HG02678 (cell line): ENCODE results near the gene EVC2.

Experiments used
- ATAC-seq: cut with Tn5 transposase; IDR thresholded peaks from one replicate; pipeline ENCODE4 v1.9.1; 2021; ENCODE audit warnings: mild to moderate bottlenecking, moderate library complexity; ENCODE audit not compliant: unreplicated experiment

Gene EVC2

DNA sequence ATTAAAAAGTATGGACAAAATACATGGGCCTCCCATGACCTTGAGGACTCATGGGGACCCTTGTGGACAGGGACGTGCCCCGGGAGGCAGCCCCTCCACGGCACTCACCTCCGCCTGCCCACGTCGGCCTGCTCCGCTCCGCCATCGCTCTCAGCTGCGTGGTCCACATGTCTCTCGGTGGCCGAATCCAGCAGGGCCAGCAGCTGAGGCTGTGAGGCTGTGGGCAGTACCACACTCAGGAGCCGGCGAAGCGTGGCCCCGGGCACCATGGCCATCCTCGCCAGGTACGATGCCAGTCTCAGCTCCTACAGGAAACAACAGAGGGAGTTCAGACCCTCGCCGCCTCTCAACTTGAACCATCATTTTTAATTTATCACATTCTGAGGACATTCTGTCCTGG, 140.0 kb downstream of the EVC2 start:
- ATAC-seq, result no peak

DNA sequence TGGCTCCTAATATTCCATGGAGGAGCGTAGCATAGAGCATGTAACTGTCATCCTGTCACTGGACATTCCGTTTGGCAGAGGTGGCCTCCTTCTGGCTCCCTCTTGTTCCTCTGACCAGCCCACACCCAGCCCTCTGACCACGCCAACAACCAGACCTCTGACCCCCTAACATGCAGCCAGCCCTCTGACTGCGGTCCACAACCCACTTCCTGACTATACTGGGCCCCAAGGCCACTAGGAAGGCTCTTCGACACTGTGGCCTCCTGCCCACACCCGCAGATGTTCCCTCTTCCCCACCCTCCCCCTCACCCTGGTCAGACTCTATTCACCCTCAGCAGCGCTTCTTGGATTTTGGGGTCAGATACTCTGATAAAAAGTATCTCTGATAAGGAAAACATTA, 141.4 kb downstream of the EVC2 start:
- ATAC-seq, result no peak

GRCh38 chr4:5566526-5566925, 141.8 kb downstream of the EVC2 start:
- ATAC-seq, result no peak

DNA sequence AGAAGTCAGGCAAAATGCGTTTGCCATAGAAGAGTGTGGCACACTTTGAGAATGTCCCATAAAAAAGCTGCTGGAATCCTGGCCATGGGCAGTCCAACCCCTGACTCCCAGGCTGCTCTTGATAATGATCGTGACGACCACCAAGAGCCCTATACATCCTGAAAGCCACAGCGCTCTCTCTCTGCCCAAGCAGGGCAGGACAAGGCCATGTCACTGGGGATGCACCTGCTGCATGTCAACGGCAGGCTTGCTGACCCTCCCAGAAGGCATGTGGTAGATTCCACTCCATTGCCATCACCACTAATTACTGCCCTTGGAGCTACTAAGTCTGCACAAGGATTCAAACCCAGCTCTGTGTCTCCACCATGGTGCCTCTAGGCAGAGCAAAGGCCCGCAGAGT, 144.5 kb downstream of the EVC2 start:
- ATAC-seq, result no peak

DNA sequence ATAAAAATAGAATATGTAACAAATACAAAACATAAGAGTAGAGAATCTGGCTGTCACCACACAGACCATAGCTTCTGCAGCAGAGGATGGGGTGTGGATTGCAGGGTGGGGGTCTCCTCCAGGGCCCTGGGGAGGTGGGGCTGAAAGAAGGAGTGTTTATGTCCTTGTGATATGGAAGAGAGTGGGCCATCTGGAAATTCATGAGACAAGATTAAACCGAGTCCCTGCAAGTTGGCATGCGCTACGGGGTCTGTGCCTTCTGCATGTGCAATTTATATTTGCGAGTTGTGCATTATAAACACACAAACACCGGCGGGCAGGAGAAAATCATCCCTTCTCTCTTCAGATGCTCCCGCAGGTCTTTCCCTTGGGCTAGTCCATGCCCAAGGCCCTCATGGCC, 145.9 kb downstream of the EVC2 start:
- no peak for ATAC-seq

- ATAC-seq, result no peak
Observed at GRCh38 chr4:5561286-5561685, 147.1 kb downstream of the EVC2 start.

GRCh38 chr4:5558502-5558901, 149.9 kb downstream of the EVC2 start:
- no peak for ATAC-seq

- no peak for ATAC-seq
Observed at GRCh38 chr4:5554376-5554775, 154.0 kb downstream of the EVC2 start.

GRCh38 chr4:5553801-5554200, 154.6 kb downstream of the EVC2 start:
- ATAC-seq, result no peak

- ATAC-seq, result no peak
Observed at GRCh38 chr4:5552451-5552850, 155.9 kb downstream of the EVC2 start.

- ATAC-seq, result no peak
Observed at GRCh38 chr4:5547651-5548249, 160.6 kb downstream of the EVC2 start.

DNA sequence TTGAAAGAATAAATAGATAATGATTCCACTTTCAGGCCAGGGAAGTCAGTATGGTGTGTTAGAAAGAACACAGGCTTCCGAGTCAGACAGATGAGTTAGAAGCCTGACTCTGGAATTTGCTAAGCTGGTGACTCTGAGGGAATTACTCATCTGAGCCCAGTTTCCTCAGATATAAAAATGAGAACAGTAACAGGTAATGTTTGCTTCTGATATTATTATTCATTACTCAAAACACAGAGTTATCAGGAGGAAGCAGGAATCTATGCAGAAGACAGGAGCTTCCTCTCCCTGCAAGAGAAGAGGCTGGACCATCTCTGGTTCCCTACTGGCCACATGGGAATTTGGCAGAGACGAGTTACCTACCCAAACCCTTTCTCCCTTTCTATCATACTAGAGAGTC, 163.1 kb downstream of the EVC2 start:
- ATAC-seq, result no peak

DNA sequence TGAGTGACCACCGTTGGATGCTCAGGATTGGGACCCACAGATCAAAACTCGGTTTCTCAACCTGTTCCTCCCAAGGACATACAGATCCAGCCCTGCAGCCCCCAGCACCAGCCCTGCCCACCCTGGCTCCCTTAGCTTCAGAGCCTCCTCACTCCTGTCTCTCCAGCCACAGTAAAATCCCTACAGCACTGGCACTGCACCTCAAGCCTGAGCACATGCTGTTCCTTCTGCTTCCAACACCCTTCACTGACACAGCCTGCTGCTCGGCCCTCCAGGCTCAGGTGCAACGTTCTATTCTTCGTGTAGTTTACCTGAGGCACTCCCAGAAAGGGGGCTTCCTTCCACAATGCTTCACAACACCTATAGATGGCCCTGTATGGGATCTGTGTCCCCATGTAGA, 163.6 kb downstream of the EVC2 start:
- no peak for ATAC-seq

DNA sequence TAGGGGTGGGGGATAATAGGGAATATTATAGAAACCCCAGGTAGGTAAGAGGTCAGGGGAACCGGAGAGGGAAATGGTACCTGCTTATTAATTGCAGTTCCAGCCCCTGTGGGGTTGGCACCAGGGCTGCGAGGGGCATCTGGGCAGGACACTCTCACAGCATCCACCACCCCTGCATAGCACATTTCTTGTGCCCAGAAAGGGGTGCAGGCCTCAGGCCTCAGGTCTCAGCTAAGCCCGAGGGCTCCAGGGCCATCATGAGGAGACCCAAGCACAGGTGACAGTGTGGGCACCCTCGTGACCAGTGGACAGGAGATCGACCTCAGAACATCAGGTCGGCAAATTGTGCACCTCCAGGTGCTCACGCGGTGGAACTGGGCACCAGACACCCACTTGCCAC, 164.7 kb downstream of the EVC2 start:
- no peak for ATAC-seq

DNA sequence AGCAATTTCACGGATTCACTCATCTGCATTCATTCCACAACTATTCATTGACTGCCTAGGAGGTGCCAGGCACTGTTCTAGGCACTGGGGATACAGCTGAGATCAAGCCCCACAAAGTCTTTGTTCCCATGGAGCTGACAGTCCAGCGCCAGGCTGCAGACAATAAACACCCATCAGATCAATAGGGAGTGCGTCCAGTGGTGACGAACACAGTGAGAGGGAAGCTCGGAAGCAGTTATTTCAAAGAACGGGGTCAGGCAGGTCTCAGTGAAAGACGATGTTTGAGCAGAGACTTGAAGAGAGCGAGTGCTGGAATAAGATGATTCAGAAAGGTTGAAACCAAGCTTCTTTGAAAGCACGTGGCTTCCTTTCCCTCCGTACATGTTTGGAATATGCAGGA, 167.2 kb downstream of the EVC2 start:
- no peak for ATAC-seq

DNA sequence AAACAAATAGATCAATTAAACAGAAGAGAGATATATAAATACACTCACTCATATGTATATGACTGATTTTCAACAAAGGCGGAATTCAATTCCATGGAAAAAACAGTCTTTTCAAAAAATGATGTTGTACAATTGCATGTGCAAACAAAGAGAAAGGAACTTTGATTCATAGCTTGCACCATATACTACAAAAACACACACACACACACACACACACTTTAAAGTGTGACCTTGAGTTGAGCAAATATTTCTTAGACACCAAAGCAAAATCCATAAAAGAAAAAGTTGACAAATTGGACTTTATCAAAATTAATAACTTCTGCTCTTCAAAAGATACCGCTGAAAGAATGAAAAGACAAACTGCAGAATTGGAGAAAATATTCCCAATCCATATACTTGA, 168.8 kb downstream of the EVC2 start:
- ATAC-seq, result no peak

DNA sequence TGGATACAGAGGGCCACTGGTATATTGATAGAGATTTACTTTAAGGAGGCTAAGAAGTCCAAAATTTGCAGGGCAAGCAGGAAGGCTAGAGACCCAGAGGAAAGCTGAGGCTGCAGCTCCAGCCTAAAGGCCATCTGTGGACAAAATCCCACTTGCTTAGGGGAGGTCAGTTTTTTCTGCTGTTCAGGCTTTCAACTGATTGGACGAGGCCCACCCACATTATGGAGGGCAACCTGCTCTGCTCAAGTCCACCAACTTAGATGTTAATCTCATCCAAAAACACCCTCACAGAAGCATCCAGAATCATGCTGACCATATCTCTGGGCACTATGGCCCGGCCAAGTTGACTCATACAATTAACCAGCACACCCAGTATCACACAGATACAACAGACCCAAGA, 176.3 kb downstream of the EVC2 start:
- ATAC-seq, result no peak

GRCh38 chr4:5528031-5528436, 180.3 kb downstream of the EVC2 start:
- ATAC-seq, result no peak

- ATAC-seq, result no peak
Observed at GRCh38 chr4:5527211-5527610, 181.1 kb downstream of the EVC2 start.

DNA sequence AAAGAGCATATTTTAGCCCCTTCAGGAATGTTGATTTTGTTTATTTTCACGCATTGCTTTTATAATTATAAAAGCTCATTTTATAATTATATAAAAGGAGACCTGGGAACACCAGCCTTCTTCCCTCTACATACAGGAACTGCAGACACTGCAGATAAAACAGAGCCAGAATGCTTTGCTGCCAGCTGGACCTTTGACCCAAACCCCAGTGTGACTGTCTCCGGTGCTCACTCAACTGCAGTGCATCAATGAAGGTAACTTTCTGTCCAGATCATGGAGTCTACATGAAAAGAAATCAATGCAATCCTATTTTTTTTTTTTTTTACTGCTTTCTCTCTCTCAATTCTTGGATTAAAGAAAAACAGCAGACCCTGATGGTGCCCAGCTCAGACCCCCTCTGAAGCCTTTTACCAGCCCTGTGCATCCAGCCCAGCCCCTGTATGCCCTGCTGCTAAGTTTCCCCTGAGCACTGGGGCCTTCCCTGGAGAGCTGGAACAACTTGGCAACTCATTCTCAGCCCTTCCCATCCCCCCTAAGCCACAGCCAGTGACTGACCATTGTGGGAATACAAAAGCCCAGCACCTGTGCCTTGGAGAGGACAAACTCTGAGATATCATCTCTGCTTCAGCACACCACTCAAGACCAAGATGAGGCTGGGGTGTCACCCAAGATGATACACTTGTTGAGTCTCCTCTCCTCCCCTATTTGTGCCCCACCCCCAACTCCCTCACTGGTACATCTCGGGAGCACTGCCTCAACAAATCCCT, 182.1 kb downstream of the EVC2 start:
- ATAC-seq, result no peak

DNA sequence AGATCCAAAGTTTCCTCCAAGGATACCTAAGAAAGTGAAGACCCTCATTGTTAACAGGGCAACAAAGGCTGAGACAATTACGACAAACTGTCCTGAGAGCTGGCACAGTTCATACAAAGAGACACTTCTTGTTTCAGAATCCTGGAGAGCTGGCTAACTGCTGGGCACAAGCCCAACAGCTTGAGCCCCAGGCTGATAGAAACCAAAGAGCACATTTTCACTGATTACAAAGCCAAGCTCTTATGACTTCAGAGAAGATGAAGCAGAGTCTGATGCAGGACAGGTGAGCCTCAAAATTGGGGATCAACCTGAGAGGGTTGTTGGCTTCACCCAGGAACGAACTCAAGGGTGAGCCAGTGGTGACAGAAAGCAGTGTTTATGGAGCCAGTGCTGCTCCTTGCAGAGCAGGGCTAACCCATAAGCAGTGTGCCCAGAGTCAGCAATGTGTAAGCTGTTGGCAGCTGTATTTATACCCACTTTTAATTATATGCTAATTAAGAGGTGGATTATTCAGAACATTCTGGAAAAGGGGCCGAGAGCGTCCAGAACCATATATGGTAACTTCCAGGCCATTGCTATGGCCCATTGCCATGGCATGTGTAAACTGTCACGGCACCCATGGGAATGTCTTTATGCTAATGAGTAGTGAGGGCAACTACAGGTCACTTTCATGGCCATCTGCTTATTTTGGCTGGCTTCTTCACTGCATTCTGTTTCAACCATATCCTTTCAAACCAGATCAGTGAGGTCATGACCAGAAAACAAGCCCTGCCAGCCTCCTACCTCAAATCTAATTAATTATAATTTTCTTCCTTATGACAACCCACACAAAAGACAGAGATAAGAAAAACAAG, 183.7 kb downstream of the EVC2 start:
- ATAC-seq, result no peak

GRCh38 chr4:5517372-5517771, 191.0 kb downstream of the EVC2 start:
- no peak for ATAC-seq
